NB4 (cell line): ENCODE measurements around the gene MYO7B.
A peak's percentile ranks its signal among the peaks of the same experiment; 100 is the strongest.

Source experiments
- DNase-seq: peaks from one replicate; pipeline ENCODE4 v3.0.0; 2010; ENCODE audit warnings: low read depth
- H3K4me3 ChIP-seq: one replicate; pipeline ENCODE4 v1.5.1; 2011; ENCODE audit warnings: mild to moderate bottlenecking, low read depth, low read length, moderate library complexity
- MYC ChIP-seq: IDR thresholded peaks from 2 replicates; pipeline ENCODE4 v1.6.1; 2011; ENCODE audit warnings: low read depth, low read length
- POLR2A ChIP-seq: IDR thresholded peaks from 2 replicates; pipeline ENCODE4 v1.6.1; 2011; ENCODE audit warnings: mild to moderate bottlenecking; ENCODE audit not compliant: insufficient read length; ENCODE audit errors: extremely low read depth
- TF ChIP-seq, protein P1 (sequence below): IDR thresholded peaks from 2 replicates; pipeline ENCODE4 v1.6.1; 2011; ENCODE audit warnings: low read depth, low read length
- TF ChIP-seq, protein P2 (sequence below): IDR thresholded peaks from one replicate; pipeline ENCODE4 v1.5.1; 2012; ENCODE audit warnings: low read depth, low read length

MYO7B gene

DNA sequence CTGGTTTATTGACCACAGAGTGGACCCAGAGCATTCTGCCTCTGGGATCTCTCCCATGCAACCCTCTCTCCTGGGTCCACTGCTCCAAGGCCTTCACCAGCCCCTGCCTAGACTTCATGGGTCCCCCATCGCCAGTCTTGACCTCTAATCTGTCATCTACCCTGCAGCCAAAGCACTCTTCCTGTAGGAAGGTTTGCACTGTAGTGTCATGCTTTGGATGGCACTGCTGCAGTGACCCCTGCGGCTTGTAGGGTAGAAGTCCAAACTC lies 41.7 kb downstream of the MYO7B start:
- no peak overlapping the region for H3K4me3 ChIP-seq
- TF ChIP-seq MYC: no peak
- TF ChIP-seq POLR2A: no peak
- TF ChIP-seq, protein P1, sequence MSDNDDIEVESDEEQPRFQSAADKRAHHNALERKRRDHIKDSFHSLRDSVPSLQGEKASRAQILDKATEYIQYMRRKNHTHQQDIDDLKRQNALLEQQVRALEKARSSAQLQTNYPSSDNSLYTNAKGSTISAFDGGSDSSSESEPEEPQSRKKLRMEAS: no peak
- TF ChIP-seq, protein P2, sequence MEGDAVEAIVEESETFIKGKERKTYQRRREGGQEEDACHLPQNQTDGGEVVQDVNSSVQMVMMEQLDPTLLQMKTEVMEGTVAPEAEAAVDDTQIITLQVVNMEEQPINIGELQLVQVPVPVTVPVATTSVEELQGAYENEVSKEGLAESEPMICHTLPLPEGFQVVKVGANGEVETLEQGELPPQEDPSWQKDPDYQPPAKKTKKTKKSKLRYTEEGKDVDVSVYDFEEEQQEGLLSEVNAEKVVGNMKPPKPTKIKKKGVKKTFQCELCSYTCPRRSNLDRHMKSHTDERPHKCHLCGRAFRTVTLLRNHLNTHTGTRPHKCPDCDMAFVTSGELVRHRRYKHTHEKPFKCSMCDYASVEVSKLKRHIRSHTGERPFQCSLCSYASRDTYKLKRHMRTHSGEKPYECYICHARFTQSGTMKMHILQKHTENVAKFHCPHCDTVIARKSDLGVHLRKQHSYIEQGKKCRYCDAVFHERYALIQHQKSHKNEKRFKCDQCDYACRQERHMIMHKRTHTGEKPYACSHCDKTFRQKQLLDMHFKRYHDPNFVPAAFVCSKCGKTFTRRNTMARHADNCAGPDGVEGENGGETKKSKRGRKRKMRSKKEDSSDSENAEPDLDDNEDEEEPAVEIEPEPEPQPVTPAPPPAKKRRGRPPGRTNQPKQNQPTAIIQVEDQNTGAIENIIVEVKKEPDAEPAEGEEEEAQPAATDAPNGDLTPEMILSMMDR: no peak
- no peak for DNase-seq

DNA sequence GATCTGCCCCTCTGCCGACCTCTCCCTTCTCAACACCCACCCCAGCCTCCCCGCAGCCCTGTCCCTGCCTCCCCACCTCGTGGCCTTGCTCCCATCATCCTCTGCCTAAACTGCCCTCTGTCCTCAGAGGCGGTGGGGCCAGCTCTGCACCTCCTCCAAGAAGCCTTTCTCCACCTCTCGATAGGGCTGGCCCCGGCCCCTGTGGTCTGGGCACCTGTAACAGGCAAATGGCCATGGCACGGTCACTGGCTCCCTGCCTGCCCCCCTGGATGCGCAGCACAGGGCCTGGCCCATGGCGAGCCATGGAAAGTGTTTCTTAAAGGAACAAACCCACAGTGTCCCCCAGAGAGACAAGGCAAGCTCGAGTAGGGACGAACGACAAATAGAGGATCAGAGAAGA lies 42.0 kb downstream of the MYO7B start:
- TF ChIP-seq MYC (no peak), POLR2A (no peak)
- TF ChIP-seq, protein P1: no peak
- TF ChIP-seq, protein P2: no peak
- H3K4me3 ChIP-seq: no peak overlapping the region
- DNase-seq: no peak

DNA sequence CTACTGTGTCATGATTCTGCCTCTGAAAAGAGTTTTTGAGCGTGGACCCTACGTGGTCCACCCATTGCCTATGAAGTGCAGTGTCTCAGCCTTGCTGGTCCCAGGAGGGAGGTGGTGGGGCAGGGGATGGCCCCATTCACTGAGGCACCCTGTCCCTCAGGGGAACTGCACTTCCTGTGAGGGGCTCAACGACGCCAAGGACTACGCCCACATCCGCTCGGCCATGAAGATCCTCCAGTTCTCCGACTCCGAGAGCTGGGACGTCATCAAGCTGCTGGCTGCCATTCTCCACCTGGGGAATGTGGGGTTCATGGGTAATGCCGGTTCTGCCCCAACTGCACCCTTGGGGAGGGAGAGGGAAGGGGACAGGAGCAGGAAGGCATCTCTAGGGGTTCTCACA lies 42.5 kb downstream of the MYO7B start:
- DNase-seq: peak; percentile 68
- TF ChIP-seq, protein P2: no peak
- peak overlapping the region; percentile 10 for H3K4me3 ChIP-seq

DNA sequence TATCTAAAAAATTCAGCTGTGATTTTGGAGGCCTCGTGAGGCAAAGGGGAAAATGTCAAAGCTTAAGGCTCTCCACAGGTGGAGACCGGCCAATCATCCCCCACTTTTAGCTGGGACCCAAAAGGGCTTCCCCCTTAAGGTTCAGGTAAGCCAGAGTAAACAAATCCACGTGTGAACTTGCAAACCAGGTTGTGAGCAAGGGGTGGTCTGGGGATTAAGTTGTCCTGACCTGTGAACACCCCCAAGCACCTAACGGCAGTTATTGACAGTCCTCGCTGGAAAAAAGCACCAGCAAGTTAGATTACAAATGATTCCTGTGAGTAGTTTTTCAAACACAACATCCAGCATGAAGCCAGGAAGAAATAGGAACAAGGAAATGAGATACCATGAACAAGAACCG lies 42.9 kb downstream of the MYO7B start:
- TF ChIP-seq MYC (no peak), POLR2A (no peak)
- TF ChIP-seq, protein P1: no peak
- H3K4me3 ChIP-seq: peak overlapping the region; percentile 10
- no peak for DNase-seq

DNA sequence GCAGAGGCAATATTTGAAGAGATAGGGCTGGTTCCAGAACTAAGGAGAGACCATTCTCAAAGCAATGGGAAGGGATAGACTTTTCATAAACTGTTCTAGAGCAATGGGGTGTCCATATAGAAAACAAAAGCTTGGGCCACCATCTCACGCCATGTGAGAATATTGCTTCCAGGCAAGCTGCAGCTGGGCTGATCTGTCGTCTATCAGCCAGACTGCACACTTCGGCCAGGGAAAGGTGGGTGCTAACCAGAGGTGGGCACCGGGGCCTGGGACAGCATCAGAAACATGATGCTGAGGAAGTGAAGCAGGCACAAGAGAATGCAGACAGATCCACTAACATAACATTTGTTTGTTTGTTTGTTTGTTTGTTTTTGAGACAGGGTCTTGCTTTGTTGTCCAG lies 43.7 kb downstream of the MYO7B start:
- no peak overlapping the region for H3K4me3 ChIP-seq
- no peak for DNase-seq
- TF ChIP-seq POLR2A: no peak
- TF ChIP-seq, protein P2: no peak

DNA sequence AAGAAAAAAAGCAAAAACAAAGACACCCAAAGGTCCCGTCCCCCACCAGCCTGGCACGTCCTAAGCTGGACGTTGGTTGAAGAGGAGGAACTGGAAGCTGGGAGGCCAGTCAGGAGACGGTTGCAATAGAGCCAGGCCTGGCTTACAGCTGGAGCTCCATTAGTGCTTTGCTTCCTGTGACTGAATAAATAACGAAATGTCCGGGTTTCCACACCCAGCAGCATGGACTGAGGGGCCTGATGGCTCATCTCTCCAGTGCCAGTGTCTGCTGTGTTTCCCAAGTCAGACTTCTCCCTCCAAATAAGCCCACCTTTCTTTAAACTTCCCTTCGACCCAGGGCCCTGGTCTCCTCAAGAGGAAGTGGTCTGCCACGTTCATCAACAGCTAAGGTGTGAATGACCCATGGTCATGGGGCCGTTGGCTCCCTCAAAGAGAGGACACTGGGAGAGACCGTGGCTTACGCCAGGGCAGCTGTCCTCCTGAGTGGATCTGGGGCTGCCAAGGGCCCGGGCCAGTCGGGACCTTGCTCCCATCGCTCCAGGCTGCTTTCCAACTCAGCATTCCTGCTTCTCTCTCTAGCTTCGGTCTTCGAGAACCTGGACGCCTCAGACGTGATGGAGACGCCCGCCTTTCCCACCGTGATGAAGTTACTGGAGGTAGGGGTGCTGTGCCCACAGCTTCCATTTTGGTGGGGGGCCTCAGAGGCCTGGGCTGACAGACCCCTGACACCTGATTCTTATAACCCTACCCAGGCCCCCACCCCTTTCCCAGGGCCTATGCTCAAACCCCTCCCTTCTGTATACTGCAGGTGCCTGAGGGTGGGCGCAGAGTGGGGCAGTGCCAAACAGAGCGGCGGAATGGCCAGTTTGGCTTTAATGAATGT lies 44.9 kb downstream of the MYO7B start:
- no peak for DNase-seq
- H3K4me3 ChIP-seq: no peak overlapping the region
- TF ChIP-seq MYC: no peak
- TF ChIP-seq, protein P1: no peak
- no peak for TF ChIP-seq POLR2A
- TF ChIP-seq, protein P2: no peak
